Smooth muscle cell (in vitro differentiated cells): ENCODE measurements around the gene HTR4. TPM values are rescaled to one million over a fixed set of nuclear protein-coding genes. Genes with fewer than 3 reads are reported as not detected.

Experiments used
- DNase-seq: peaks from one replicate; lab custom pipeline; 2025; ENCODE audit not compliant: unreplicated experiment; lab: John Stamatoyannopoulos, UW
- H2AFZ ChIP-seq: fragments of 200-600 bp; sonication (generic); 2 replicates; pipeline ENCODE4 v1.6.0; 2016; ENCODE audit warnings: antibody characterized with exemption, low read depth, mild to moderate bottlenecking
- H3F3A ChIP-seq: fragments of 200-600 bp; sonication (generic); 2 replicates; pipeline ENCODE4 v1.6.0; 2017; ENCODE audit warnings: antibody characterized with exemption, low read depth
- H3K27ac ChIP-seq: fragments of 200-600 bp; sonication (generic); 2 replicates; pipeline ENCODE4 v1.5.1; 2016; ENCODE audit warnings: low read depth, mild to moderate bottlenecking
- H3K27me3 ChIP-seq: fragments of 200-600 bp; sonication (generic); 2 replicates; pipeline ENCODE4 v1.6.1; 2016; ENCODE audit warnings: low read depth, mild to moderate bottlenecking
- H3K36me3 ChIP-seq: fragments of 200-600 bp; sonication (generic); 2 replicates; pipeline ENCODE4 v1.5.1; 2016; ENCODE audit warnings: low read depth
- H3K4me1 ChIP-seq: fragments of 200-600 bp; sonication (generic); 2 replicates; pipeline ENCODE4 v1.5.1; 2016; ENCODE audit warnings: low read depth
- H3K4me2 ChIP-seq: fragments of 200-600 bp; sonication (generic); 2 replicates; pipeline ENCODE4 v1.6.0; 2016; ENCODE audit warnings: mild to moderate bottlenecking
- H3K4me3 ChIP-seq: fragments of 200-600 bp; sonication (generic); 2 replicates; pipeline ENCODE4 v1.5.1; 2016; ENCODE audit warnings: mild to moderate bottlenecking
- H3K79me2 ChIP-seq: fragments of 200-600 bp; sonication (generic); 2 replicates; pipeline ENCODE4 v1.6.0; 2016; ENCODE audit warnings: low read depth, mild to moderate bottlenecking
- H3K9ac ChIP-seq: fragments of 200-600 bp; sonication (generic); 2 replicates; pipeline ENCODE4 v1.6.0; 2016; ENCODE audit warnings: low read depth
- H3K9me3 ChIP-seq: fragments of 200-600 bp; sonication (generic); replicated peaks from 2 replicates; pipeline ENCODE4 v1.5.1; 2016; ENCODE audit warnings: low read depth
- H4K20me1 ChIP-seq: fragments of 200-600 bp; sonication (generic); 2 replicates; pipeline ENCODE4 v1.6.0; 2016; ENCODE audit warnings: low read depth
- WGBS: methylation state at CpG from one replicate; pipeline ENCODE4 v1.1.7; 2016; ENCODE audit warnings: low lambda C conversion rate; 5-methylcytosine and 5-hydroxymethylcytosine counted together
- polyA plus RNA-seq: library from polyadenylated mRNA; unstranded; fragments of >200 nt; fragmentation: Nextera tagmentation; extraction: Ambion mirVana; gene quantifications from 2 replicates; pipeline ENCODE4 v1.2.1, GENCODE V29; 2016
- total RNA-seq: library from RNA; depleted of rRNA; stranded (reverse); fragments of >200 nt; gene quantifications from 2 replicates; pipeline ENCODE4 v1.2.3, GENCODE V29; 2014
- TF ChIP-seq, protein P1 (sequence below): fragments of 200-600 bp; sonication (generic); IDR thresholded peaks from 2 replicates; pipeline ENCODE4 v1.5.1; 2017; ENCODE audit warnings: borderline replicate concordance, mild to moderate bottlenecking, antibody characterized with exemption; ENCODE audit not compliant: insufficient read depth, poor library complexity, severe bottlenecking

HTR4 gene
- total and polyA plus RNA-seq, 2 experiments from 2014 or later: 0.09 TPM; not detected in 1

GRCh38 chr5:148554621-148555020 is 99.7 kb downstream of the HTR4 start:
- no peaks in the 10 kb centered on the region for H3K4me1 ChIP-seq
- H3K36me3 ChIP-seq: no peaks in the 10 kb centered on the region
- DNase-seq: no peak
- H3K27ac ChIP-seq: no peak overlapping the region
- no peak overlapping the region for H3K4me3 ChIP-seq
- no peaks in the 10 kb centered on the region for H3K9me3 ChIP-seq
- TF ChIP-seq, protein P1, sequence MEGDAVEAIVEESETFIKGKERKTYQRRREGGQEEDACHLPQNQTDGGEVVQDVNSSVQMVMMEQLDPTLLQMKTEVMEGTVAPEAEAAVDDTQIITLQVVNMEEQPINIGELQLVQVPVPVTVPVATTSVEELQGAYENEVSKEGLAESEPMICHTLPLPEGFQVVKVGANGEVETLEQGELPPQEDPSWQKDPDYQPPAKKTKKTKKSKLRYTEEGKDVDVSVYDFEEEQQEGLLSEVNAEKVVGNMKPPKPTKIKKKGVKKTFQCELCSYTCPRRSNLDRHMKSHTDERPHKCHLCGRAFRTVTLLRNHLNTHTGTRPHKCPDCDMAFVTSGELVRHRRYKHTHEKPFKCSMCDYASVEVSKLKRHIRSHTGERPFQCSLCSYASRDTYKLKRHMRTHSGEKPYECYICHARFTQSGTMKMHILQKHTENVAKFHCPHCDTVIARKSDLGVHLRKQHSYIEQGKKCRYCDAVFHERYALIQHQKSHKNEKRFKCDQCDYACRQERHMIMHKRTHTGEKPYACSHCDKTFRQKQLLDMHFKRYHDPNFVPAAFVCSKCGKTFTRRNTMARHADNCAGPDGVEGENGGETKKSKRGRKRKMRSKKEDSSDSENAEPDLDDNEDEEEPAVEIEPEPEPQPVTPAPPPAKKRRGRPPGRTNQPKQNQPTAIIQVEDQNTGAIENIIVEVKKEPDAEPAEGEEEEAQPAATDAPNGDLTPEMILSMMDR: no peak
- no peak overlapping the region for H3K9ac ChIP-seq
- H3F3A ChIP-seq: no peaks in the 10 kb centered on the region
- 85% methylated on average over 2 of the region's 2 CpGs for WGBS
- H3K4me2 ChIP-seq: no peak overlapping the region
- no peaks in the 10 kb centered on the region for H3K27me3 ChIP-seq
- H3K79me2 ChIP-seq: no peaks in the 10 kb centered on the region
- no peaks in the 10 kb centered on the region for H4K20me1 ChIP-seq
- no peak overlapping the region for H2AFZ ChIP-seq

DNA sequence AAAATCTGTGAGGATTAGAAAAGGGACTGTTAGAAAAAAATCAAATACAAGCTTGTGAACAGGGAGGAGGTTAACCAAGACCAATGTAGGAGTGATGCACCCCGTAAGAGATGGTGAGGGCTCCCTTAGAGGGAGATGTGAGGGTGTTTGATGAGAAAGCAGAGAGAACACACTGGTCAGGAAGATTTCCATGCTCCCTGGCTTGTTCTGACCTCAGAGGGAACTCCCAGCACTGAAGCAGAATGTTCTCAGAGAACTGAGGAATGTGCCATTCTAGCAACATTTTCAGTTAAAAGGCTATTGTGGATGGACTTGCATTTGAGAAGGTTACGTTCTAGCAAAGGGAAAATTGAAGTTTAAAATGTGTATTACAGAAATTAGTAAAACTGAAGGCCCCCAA is 110.6 kb downstream of the HTR4 start:
- 88% methylated on average over 2 of the region's 2 CpGs for WGBS
- Histone ChIP-seq H2AFZ (no peak overlapping the region), H3K79me2 (no peaks in the 10 kb centered on the region), H3K27ac (no peak overlapping the region), H3K4me1 (no peaks in the 10 kb centered on the region), H3K9ac (no peak overlapping the region), H3K9me3 (no peaks in the 10 kb centered on the region), H3K4me3 (no peak overlapping the region), H3K36me3 (no peaks in the 10 kb centered on the region), H4K20me1 (no peaks in the 10 kb centered on the region), H3F3A (no peaks in the 10 kb centered on the region), H3K27me3 (no peaks in the 10 kb centered on the region), H3K4me2 (no peak overlapping the region)
- DNase-seq: no peak
- TF ChIP-seq, protein P1: no peak

DNA sequence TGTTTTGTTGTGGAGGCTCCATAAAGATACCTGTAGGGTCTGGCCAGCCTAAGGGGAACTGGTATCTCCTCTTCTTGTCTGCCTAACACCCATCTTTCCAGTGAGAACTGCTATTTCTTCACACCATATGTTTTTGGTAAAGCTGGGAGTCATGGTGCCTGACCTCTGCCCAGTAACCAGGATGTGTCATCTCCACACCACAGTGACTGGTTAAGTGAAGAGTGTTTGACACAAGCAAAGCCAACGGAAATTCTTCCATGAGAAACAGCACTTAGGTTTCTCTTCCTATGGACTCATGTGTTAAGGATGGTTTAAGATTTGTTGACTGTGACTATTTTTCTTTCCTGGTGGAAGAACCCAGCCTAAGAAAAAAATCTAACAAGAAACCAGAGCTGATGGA is 111.5 kb downstream of the HTR4 start:
- Histone ChIP-seq H4K20me1 (no peaks in the 10 kb centered on the region), H3K9me3 (no peaks in the 10 kb centered on the region), H3K4me2 (no peak overlapping the region), H3K4me1 (no peaks in the 10 kb centered on the region), H3K79me2 (no peaks in the 10 kb centered on the region), H2AFZ (no peak overlapping the region), H3K36me3 (no peaks in the 10 kb centered on the region), H3K27ac (no peak overlapping the region), H3F3A (no peaks in the 10 kb centered on the region), H3K27me3 (no peaks in the 10 kb centered on the region), H3K4me3 (no peak overlapping the region), H3K9ac (no peak overlapping the region)
- DNase-seq: no peak
- TF ChIP-seq, protein P1: no peak
- 77% methylated on average over 1 of the region's 1 CpG for WGBS

- H3K4me3 ChIP-seq: no peak overlapping the region
- no peak overlapping the region for H2AFZ ChIP-seq
- H3K36me3 ChIP-seq: no peaks in the 10 kb centered on the region
- no peaks in the 10 kb centered on the region for H3K79me2 ChIP-seq
- H3F3A ChIP-seq: no peaks in the 10 kb centered on the region
- H3K4me1 ChIP-seq: no peaks in the 10 kb centered on the region
- TF ChIP-seq, protein P1: no peak
- H3K4me2 ChIP-seq: no peak overlapping the region
- DNase-seq: no peak
- no peaks in the 10 kb centered on the region for H3K9me3 ChIP-seq
- H4K20me1 ChIP-seq: no peaks in the 10 kb centered on the region
- no peak overlapping the region for H3K27ac ChIP-seq
- WGBS: 86% methylated on average over 6 of the region's 6 CpGs
- no peaks in the 10 kb centered on the region for H3K27me3 ChIP-seq
- H3K9ac ChIP-seq: no peak overlapping the region
Measured at GRCh38 chr5:148541054-148541835, 113.1 kb downstream of the HTR4 start.
